ENCODE measurements around the gene SLC25A45.
A peak's percentile ranks its signal among the peaks of the same experiment; 100 is the strongest.

The SLC25A45 gene

DNA sequence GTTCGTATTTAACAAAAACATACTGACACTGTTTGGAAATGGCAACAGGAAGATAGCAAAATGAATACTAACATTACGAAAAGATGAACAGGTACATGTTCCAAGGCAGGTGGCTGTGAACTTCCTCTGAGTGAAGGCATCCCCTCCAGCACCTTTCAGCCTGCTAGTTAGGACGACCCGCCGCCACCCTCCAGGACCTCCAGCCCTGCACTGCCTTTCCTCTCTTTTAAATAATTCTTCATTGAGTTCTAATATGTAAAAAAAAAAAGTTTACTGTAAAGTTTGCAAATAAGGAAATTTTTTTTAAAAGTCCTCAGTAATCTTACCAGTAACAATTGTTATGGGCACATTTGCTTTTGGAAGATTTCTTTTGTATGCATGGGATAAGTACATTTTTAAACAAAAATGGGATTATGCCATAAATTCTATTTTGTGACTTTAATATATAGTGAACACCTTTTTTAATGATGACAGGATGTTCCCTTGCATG, 46.2 kb upstream of the SLC25A45 start:
- peak overlapping the region; percentile 92 for H3K27ac ChIP-seq
- no peak for TF ChIP-seq CTCF (conservative IDR thresholded peaks at IDR 0.05; ENCODE audit: low read depth)
- no peak for DNase-seq (ENCODE audit: low spot score)
- ChIA-PET CTCF (no interaction called here), POLR2A (ENCODE audit: low non-redundant PET) (no interaction called here)

- peak overlapping the region; percentile 92 for H3K27ac ChIP-seq
- DNase-seq (ENCODE audit: low spot score) = no peak
- TF ChIP-seq CTCF (conservative IDR thresholded peaks at IDR 0.05; ENCODE audit: low read depth) = no peak
- CTCF ChIA-PET = no interaction called here
- POLR2A ChIA-PET (ENCODE audit: low non-redundant PET) = no interaction called here
These were observed 45.5 kb upstream of the SLC25A45 start for GRCh38 chr11:65427691-65428577.

- no peak for TF ChIP-seq CTCF (conservative IDR thresholded peaks at IDR 0.05; ENCODE audit: low read depth)
- ChIA-PET CTCF (no interaction called here), POLR2A (ENCODE audit: low non-redundant PET) (no interaction called here)
- DNase-seq (ENCODE audit: low spot score) = no peak
- H3K27ac ChIP-seq = peak overlapping the region; percentile 92
These were observed 44.6 kb upstream of the SLC25A45 start for GRCh38 chr11:65426839-65427690.

- peak overlapping the region; percentile 92 for H3K27ac ChIP-seq
- TF ChIP-seq CTCF (conservative IDR thresholded peaks at IDR 0.05; ENCODE audit: low read depth) = no peak
- ChIA-PET POLR2A (ENCODE audit: low non-redundant PET) (no interaction called here), CTCF (no interaction called here)
- no peak for DNase-seq (ENCODE audit: low spot score)
These were observed 43.8 kb upstream of the SLC25A45 start for GRCh38 chr11:65425971-65426838.

DNA sequence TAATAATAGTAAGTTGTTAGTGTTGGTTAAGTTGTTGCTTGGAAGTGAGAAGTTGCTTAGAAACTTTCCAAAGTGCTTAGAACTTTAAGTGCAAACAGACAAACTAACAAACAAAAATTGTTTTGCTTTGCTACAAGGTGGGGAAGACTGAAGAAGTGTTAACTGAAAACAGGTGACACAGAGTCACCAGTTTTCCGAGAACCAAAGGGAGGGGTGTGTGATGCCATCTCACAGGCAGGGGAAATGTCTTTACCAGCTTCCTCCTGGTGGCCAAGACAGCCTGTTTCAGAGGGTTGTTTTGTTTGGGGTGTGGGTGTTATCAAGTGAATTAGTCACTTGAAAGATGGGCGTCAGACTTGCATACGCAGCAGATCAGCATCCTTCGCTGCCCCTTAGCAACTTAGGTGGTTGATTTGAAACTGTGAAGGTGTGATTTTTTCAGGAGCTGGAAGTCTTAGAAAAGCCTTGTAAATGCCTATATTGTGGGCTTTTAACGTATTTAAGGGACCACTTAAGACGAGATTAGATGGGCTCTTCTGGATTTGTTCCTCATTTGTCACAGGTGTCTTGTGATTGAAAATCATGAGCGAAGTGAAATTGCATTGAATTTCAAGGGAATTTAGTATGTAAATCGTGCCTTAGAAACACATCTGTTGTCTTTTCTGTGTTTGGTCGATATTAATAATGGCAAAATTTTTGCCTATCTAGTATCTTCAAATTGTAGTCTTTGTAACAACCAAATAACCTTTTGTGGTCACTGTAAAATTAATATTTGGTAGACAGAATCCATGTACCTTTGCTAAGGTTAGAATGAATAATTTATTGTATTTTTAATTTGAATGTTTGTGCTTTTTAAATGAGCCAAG, 42.9 kb upstream of the SLC25A45 start:
- ChIA-PET CTCF (no interaction called here), POLR2A (ENCODE audit: low non-redundant PET) (no interaction called here)
- H3K27ac ChIP-seq = peak overlapping the region; percentile 100
- TF ChIP-seq CTCF (conservative IDR thresholded peaks at IDR 0.05; ENCODE audit: low read depth) = no peak
- DNase-seq (ENCODE audit: low spot score) = no peak
